GM12892 (cell line): Measurements from ENCODE around the gene MEAK7.

Experiments
- DNase-seq: peaks from one replicate; pipeline ENCODE4 v3.0.0; 2011; ENCODE audit not compliant: insufficient read length
- FAIRE-seq: peaks from 2 replicates; lab custom pipeline; 2011; peaks lifted over from hg19 to GRCh38; lab: Jason Lieb, UNC
- POLR2A ChIP-seq: IDR thresholded peaks from 2 replicates; pipeline ENCODE4 v1.6.1; 2011; ENCODE audit warnings: low read depth, low read length, control low read depth
- POLR2AphosphoS5 ChIP-seq: IDR thresholded peaks from 2 replicates; pipeline ENCODE4 v1.6.1; 2011; ENCODE audit warnings: low read depth, low read length, control low read depth
- TAF1 ChIP-seq: IDR thresholded peaks from 2 replicates; pipeline ENCODE4 v1.6.1; 2011; ENCODE audit warnings: low read depth, mild to moderate bottlenecking, control low read depth, low read length, borderline replicate concordance

MEAK7 gene

GRCh38 chr16:84482001-84482891, 22.2 kb downstream of the MEAK7 start:
- TF ChIP-seq POLR2AphosphoS5 (no peak), TAF1 (no peak), POLR2A (no peak)
- FAIRE-seq: no peak
- DNase-seq: no peak

GRCh38 chr16:84481051-84481735, 23.3 kb downstream of the MEAK7 start:
- FAIRE-seq: no peak

GRCh38 chr16:84479716-84480450, 24.6 kb downstream of the MEAK7 start:
- no peak for TF ChIP-seq POLR2AphosphoS5
- no peak for TF ChIP-seq POLR2A
- FAIRE-seq: no peak
- DNase-seq: no peak

More at GRCh38 chr16:84481051-84481735, 23.3 kb downstream of the MEAK7 start:
- TF ChIP-seq POLR2A (no peak), TAF1 (no peak), POLR2AphosphoS5 (no peak)
- no peak for DNase-seq

- DNase-seq: no peak
- no peak for FAIRE-seq
- no peak for TF ChIP-seq POLR2AphosphoS5
- no peak for TF ChIP-seq TAF1
- TF ChIP-seq POLR2A: no peak
Observed at GRCh38 chr16:84478172-84478947, 26.1 kb downstream of the MEAK7 start.

- FAIRE-seq (no peak), DNase-seq (no peak)
Observed at GRCh38 chr16:84477661-84478060, 26.8 kb downstream of the MEAK7 start.

GRCh38 chr16:84476401-84476800, 28.1 kb downstream of the MEAK7 start:
- FAIRE-seq (no peak), DNase-seq (no peak)
- no peak for TF ChIP-seq POLR2AphosphoS5
- no peak for TF ChIP-seq POLR2A
- no peak for TF ChIP-seq TAF1

More at GRCh38 chr16:84477661-84478060, 26.8 kb downstream of the MEAK7 start:
- TF ChIP-seq POLR2AphosphoS5 (no peak), POLR2A (no peak), TAF1 (no peak)

- no peak for DNase-seq
- no peak for FAIRE-seq
- no peak for TF ChIP-seq POLR2A
Observed at GRCh38 chr16:84475643-84476240, 28.7 kb downstream of the MEAK7 start.

- no peak for TF ChIP-seq POLR2A
- no peak for TF ChIP-seq POLR2AphosphoS5
- TF ChIP-seq TAF1: no peak
- FAIRE-seq (no peak), DNase-seq (no peak)
Observed at GRCh38 chr16:84471966-84472365, 32.5 kb downstream of the MEAK7 start.

- TF ChIP-seq POLR2AphosphoS5: no peak
- no peak for TF ChIP-seq TAF1
- TF ChIP-seq POLR2A: no peak
- DNase-seq (no peak), FAIRE-seq (no peak)
Observed at GRCh38 chr16:84471316-84471715, 33.1 kb downstream of the MEAK7 start.

- no peak for TF ChIP-seq TAF1
- no peak for TF ChIP-seq POLR2AphosphoS5
- no peak for TF ChIP-seq POLR2A
- FAIRE-seq: no peak
Observed at GRCh38 chr16:84467709-84468108, 36.8 kb downstream of the MEAK7 start.

GRCh38 chr16:84467256-84467655, 37.2 kb downstream of the MEAK7 start:
- TF ChIP-seq TAF1: no peak
- no peak for TF ChIP-seq POLR2AphosphoS5
- no peak for TF ChIP-seq POLR2A
- FAIRE-seq (no peak), DNase-seq (no peak)

More at GRCh38 chr16:84467709-84468108, 36.8 kb downstream of the MEAK7 start:
- no peak for DNase-seq
